T-helper 22 cell (primary cell): ENCODE measurements around the gene GSTM1.
"Not testable (repeated sequence)": the region's sequence is repeated elsewhere in the genome, so short reads cannot be mapped to it uniquely, and the experiment has no call there.

Source experiments
- DNase-seq: peaks from one replicate; pipeline ENCODE4 v3.0.0-alpha.2; 2020; ENCODE audit warnings: low read depth

The GSTM1 gene

DNA sequence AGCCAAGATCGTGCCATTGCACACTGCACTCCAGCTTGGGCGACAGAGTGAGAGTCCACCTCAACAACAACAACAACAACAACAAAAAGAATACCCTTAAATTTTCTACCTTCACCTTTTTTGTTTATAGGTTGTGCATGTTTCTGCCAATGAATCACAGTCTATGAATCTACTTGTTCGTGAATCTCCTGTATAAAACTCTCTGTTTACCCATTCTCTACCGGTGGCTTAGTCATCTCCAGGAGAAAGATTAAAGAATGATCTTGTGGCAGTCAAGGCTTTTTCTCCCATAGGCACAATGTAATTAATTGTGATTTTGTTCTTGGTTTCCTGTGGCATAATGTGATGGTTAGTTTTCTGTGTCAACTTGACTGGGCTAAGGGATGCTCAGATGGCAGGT lies 10.2 kb downstream of the GSTM1 start:
- not testable (repeated sequence) for DNase-seq

DNA sequence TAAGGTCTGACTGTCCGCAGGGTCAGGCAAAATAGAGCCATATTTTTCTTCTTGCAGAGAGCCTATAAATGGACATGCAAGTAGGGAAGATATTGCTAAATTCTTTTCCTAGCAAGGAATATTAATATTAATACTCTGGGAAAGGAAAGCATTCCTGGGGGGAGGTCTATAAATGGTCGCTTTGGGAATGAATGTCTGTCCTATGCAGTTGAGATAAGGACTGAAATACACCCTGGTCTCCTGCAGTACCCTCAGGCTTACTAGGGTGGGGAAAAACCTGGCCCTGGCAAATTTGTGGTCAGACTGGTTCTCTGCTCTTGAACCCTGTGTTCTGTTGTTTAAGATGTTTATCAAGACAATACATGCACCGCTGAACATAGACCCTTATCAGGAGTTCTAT lies 15.3 kb downstream of the GSTM1 start:
- not testable (repeated sequence) for DNase-seq

DNA sequence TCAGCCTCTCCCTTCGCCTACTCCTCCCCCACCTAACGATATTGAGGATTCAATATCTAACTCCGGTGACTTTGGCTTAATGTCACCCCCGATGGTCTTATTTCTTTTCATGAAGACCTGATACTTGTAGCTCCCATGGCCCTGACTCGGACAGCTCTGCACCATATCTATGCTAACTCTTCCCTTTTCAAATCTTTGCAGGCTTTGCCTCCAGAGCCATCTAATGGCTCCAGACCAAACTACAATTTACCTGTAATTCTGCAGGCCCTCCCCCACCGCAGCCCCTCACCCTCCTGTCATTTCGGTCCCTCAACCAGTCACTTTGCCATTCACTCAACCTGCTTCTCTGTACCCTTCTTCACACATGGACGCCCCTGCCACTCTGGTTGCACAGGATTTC lies 16.6 kb downstream of the GSTM1 start:
- DNase-seq, result no peak

DNA sequence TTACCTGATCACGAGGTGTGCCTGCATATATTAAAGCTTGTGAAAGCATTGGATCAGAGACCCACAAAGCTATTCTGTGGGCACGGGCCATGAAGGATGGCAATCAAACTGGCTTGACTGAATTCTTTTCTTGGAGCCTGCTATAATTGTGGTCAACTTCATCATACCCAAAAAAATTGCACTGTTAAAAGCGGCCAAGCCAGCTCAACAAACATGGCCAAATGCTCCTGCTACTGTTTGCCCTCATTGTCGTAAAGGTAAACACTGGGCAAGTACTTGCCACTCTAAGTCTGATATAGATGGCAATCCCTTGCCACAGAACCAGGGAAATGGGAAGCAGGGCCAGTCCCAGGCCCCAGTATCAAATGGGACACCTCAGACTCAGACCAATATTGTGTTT lies 17.8 kb downstream of the GSTM1 start:
- no peak for DNase-seq

DNA sequence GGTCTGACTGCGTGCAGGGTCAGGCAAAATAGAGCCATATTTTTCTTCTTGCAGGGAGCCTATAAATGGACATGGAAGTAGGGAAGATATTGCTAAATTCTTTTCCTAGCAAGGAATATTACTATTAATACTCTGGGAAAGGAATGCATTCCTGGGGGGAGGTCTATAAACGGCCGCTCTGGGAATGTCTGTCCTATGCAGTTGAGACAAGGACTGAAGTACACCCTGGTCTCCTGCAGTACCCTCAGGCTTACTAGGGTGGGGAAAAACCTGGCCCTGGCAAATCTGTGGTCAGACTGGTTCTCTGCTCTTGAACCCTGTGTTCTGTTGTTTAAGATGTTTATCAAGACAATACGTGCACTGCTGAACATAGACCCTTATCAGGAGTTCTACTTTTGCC lies 21.3 kb downstream of the GSTM1 start:
- not testable (repeated sequence) for DNase-seq

DNA sequence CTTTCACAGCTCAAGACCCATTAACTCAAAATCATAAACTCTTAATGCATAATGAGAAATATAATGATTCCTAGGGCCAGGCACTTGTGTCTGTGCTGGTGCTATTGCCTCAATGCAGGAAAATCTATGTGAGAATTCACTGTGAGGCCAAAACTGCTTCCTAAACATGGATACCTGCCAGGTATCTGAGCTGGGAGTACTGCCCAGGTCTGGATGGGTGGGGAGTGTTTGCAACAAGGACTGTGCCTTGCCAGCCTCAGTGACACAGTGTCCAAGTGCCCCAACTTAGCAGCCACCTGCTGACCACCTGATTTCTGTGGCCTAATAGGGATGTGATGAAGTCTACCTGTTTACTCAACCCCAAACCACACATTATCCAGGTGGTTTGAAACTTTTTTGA lies 22.2 kb downstream of the GSTM1 start:
- DNase-seq, result not testable (repeated sequence)

DNA sequence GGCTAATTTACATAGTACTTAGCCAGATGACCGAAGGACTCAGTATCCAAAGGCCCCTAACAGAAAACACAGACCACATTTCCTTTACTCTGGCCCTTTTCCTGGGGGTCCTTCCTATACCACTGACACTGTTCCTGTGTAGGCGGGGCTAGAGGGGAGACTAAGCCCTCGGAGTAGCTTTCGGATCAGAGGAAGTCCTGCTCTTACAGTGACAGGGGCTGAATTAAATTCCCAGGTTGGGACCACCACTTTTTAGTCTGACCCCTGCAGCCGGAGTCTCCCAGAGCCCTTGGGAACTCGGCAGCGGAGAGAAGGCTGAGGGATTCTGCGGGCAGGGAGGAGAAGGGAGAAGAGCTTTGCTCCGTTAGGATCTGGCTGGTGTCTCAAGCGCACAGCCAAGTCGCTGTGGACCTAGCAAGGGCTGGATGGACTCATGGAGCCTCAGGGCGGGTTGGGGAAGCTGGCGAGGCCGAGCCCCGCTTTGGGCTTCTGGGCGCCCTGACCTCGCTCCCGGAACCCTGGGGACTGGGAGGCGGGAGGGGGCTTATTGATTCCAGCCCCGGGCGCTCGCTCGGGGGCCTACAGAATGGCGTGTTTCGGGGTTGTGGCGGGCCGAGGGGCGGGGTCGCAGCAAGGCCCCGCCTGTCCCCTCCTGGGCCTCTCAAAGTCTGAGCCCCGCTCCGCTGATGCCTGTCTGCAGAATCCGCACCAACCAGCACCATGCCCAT lies 24.1 kb downstream of the GSTM1 start, which contains the start of gene GSTM5:
GSTM5 (plus strand) TSS at position 659 of the 728 bp plus-strand sequence; CDS start at position 721, 62 bp downstream.
- not testable (repeated sequence) for DNase-seq

DNA sequence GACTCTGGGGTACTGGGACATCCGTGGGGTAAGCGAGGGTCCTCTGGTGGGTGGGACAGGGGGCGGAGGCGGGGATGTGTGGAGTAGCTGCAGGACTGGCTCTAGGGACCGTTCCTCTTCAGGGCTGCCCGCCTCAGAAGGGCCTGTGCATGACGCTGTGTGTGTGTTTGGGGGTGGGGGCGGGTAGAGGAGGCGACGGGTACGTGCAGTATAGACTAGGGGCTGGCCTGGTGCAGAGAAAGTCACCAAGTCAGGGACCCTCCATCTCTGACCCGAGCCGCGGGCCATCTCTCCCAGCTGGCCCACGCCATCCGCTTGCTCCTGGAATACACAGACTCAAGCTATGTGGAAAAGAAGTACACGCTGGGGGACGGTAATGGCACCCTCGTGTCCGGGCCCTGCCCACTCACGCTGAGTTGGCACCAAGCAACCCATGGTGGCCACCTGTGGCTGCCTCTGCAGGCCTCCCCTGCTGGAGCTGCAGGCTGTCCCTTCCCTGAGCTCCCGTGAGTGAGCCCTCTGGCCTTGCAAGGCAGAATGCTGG lies 24.8 kb downstream of the GSTM1 start:
- no peak for DNase-seq

DNA sequence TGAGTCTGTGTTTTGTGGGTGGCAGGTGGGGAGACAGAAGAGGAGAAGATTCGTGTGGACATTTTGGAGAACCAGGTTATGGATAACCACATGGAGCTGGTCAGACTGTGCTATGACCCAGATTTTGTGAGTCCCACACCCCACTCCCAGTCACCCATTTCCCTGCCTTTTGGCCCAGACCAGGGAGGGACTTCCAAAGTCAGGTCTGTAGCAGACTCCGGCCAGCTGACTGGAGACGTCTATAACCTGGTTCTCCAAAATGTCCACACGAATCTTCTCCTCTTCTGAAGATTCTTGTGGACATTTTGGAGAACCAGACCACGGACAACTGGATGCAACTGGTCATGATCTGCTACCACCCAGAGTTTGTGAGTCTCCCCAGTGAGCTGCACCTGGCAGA lies 26.0 kb downstream of the GSTM1 start:
- DNase-seq, result no peak

DNA sequence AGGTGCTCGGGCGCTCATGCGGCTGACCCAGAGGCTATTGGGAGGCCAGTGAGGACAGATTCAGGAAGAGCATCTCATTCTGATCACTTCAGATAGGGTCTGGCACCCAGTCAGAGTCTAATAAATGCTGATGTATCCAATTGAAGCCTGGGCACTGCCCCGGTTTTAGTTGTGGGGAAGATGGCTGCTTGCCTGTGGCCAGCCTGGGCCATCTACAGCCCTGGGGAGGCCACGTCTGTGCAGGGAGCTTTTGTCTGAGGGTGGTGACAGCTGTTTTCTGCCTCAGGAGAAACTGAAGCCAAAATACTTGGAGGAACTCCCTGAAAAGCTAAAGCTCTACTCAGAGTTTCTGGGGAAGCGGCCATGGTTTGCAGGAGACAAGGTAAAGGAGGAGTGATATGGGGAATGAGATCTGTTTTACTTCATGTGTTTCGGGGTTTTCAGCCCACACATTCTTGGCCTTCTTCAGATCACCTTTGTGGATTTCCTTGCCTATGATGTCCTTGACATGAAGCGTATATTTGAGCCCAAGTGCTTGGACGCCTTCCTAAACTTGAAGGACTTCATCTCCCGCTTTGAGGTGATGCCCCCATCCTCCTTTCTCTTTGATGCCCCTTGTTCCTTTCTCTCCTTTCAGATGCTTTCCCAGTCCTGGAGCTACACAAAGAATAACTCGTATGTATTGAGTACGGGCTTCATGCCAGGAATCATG lies 27.2 kb downstream of the GSTM1 start:
- DNase-seq, result no peak

DNA sequence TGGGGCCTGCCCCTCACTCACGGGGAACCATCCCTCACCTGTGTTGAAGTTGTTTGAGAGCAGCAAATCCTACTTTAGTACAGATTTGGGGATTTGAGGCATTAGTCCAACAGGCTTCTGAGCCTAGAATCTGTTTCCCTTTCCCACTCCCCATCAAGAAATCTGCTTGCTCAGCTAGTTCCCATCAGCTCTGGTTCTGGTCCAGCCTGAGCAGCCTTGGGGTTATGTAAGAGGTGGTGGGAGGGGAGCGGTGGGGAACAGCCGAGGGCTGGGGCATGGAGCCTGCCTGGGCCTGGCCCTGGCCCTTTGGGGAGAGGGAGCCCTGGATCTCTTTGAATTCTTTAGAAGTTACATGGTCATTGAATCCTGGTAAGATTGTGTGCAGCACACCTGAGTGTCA lies 28.5 kb downstream of the GSTM1 start:
- no peak for DNase-seq

DNA sequence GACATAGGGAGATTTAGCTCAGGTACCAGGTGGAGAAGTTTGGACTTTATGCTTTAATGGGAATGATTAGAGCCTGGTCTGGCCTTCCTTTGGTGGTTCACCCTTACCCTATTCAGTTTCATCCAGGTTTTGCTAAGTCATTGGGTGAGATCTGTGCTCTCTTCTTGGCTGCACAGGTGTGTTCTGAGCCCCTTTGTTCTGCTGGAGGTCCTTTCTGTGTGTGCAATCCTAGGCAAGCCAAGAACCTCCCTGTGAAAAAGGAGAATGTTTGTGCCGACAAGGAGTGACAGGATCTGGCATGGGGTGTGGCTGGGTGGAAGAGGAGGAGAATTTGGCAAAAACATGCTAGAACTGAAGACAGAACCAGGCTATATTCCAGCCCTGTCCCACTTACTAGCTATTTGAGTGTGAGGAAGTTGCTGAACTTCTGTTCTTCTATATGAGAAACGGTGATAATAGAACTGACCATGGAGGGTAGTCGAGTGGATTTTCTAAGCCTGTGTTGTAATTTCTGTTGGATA lies 29.0 kb downstream of the GSTM1 start:
- DNase-seq, result no peak

DNA sequence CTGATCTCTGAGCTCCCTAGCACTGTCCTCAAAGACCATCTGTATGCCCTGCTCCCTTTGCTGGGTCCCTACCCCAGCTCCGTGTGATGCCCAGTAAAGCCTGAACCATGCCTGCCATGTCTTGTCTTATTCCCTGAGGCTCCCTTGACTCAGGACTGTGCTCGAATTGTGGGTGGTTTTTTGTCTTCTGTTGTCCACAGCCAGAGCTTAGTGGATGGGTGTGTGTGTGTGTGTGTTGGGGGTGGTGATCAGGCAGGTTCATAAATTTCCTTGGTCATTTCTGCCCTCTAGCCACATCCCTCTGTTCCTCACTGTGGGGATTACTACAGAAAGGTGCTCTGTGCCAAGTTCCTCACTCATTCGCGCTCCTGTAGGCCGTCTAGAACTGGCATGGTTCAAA lies 30.1 kb downstream of the GSTM1 start:
- no peak for DNase-seq

DNA sequence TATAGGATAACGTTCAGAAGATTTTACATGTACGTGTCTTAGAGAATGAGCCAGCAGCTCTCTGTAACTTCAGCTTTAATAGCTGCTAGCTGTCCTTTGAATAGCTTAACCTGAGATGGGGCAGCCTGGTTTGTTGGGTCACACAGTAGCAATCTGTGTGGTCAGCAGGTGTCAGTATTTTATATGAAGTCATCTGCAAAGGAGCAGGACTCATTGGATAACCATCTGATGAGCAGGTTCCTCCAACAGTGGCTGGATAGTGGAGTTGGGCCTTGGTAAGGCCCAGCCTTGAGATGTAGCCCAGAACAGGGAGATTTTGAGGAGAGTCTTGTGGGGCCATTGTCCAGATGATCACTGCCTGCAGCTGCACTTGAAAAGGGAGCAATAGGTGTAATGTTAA lies 30.9 kb downstream of the GSTM1 start:
- no peak for DNase-seq

DNA sequence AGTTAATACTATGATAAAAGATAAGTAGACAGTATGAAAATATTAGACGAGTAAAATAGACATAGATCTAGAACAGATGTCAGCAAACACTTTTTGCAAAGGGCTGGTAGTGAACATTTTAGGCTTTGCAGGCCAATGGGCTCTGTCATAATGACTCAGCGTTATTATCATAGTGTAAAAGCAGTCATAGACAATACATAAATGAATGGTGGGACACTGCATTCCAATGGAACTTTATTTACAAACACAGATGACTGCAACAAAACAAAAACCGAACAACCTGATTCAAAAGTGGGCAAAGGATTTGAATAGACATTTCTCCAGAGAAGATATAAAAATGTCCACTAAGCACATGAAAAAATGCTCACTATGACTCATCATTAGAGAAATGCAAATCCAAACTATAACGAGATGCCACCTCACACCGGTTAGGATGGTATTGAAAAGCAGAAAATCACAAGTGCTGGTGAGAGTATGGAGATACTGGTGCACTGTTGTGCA lies 31.8 kb downstream of the GSTM1 start:
- DNase-seq, result no peak

DNA sequence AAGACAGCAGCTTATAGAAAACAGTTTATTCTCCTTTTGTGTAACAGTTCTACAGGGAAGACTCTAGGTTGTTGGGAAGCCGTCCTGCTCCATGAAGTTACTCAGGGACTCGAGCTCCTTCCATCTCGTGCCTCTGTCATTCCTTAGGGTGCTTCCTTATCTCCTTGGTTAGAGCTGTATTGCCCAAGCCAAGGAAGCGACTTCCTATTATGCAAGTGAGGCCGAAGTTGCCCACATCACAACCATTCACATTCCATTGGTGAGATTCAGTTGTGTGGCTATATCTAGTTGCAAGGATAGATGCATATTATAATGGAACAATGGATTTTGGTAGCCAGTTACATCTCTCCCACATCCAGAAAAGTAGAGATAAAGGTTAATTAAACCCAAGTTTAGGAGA lies 33.4 kb downstream of the GSTM1 start:
- no peak for DNase-seq

DNA sequence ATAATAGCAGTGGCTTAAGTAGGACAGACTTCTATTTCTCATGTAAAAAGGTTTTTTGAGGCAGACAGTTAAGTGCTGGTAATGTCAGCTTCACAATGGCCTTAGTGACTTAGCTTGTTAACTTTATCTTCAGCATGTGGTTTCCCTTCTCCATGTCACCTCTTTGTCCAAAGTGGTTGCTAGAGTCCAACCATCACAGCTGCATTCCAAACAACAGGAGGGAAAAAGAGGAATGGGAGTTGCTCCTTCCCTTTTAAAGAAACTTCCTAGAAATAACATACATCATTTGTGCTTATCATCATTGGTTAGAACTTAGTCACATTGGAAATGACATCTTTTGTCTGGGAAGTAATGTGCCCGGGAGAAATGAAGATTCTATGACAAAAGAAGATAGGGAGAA lies 34.4 kb downstream of the GSTM1 start:
- DNase-seq, result no peak

DNA sequence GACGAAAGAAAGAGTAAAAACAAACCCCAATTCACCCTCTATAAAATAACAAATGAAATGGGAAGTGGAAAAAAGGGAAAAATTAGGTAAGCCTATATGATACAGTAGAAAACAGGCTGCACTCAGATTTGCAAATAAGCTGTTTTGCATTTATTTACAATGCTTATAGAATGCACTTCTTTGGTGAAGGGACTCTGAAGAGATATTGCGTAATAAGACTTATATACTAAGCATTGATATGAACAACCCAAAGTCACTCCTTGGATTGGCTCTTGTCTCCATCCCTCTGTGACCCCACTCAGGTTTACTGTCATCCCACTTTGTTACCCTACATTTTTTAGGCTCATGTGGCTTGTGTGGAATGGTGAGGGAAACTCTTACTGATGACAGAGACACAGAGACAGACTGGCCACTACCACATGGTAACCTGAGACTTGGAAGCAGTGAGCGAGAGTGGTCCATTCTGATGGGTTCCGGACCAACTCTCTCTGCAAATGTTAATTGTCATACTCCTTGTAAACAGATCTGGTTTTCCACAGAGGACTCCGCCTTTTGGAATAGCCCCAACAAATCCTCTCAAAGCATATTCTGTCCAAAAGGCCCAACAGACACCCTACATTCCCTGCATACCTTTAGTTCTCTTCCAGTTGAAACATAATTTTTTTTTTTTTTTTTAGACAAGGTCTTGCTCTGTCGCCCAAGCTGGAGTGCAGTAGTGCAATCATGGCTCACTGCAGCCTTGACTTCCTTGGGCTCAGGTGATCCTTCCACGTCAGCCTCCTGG lies 35.5 kb downstream of the GSTM1 start:
- DNase-seq, result no peak

DNA sequence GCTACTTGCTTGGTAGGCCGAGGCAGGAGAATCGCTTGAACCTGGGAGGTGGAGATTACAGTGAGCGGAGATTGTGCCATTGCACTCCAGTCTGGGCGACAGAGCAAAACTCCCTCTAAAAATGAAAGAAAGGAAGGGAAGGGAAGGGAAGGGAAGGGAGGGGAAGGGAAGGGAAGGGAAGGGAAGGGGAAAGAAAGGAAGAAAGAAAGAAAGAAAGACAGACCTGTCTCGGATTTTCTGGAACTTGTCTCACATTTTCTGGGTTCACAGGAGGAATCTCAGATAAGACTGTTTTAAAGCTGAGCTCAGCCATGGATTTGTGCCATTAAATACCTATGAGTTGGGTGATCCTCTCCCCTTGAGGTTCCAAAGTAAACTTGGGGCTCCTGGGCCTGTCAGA lies 37.3 kb downstream of the GSTM1 start:
- no peak for DNase-seq

DNA sequence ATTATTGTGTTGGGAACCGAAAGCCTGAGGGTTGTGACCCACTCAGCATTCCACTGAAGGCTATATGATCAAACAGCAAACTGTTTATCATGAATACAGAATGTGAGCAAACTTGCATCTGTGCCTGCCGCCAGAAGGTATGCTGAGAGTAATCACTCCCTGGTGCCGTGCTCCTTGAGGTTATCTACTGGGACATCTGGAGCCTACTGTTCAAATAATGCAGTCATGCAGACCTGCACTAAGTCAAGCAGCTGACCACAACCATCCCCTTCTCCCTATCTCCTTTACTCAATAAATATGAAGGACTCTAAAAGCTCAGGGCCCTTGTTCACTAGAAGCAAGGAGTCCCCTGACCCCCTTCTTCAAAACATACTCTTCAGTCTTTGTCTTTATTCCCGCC lies 37.9 kb downstream of the GSTM1 start:
- DNase-seq, result no peak

DNA sequence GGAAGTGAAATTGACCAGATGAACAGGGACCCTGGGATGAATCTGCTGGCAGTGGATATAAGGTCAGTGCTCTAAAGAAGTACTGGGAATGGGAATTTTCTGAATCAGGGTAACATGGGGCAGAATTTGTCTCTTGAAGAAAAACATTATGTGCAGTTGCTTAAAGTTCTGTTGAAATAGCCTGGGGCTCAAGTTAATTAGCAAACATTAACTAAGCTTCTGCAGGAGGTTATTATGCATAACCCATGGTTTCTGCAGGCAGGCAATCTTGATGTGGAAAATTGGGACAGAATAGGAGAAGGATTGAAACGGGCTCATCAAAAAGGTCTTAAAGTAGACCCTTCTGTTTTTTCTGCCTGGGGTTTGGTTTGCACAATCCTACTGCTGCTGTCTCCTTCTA lies 38.4 kb downstream of the GSTM1 start:
- no peak for DNase-seq

DNA sequence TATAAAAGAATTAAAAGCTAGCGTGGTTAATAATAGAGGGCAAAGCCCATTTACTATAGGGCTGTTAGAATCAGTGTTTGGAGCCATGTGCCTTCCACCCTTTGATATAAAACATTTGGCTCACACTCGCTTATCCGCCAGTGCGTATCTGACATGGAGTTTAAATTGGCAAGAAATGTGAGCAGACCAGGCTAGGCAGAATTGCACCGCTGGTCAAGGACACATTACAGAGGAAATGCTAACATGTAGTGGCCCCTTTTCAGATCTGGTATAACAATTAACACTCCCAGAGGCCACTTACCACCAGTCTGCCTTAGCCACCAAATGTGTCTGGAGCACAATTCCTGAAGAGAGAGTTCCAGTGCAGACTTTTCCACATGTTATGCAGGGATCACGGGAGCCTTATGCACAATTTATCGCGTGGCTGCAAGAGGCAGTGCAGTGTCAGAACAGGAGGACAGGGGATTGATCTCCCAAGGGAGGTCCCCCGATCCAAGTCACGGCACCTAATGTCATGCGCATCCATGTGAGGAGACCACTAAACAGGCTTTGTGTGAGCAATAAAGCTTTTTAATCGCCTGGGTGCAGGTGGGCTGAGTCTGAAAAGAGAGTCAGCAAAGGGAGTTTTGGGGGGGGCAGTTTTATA lies 39.2 kb downstream of the GSTM1 start:
- DNase-seq, result no peak
